H9 (cell line): Measurements from ENCODE around the gene RERE. TPM values are rescaled to one million over a fixed set of nuclear protein-coding genes. Genes with fewer than 3 reads are reported as not detected.

Source experiments
- DNase-seq: peaks from one replicate; pipeline ENCODE4 v3.0.0-alpha.2; 2017
- H2AFZ ChIP-seq: one replicate; pipeline ENCODE4 v1.6.1; 2013; ENCODE audit warnings: mild to moderate bottlenecking, low read length, control low read depth, moderate library complexity
- H2AK5ac ChIP-seq: 2 replicates; pipeline ENCODE4 v1.6.1; 2013; ENCODE audit warnings: low read length, control low read depth, mixed read lengths; ENCODE audit not compliant: insufficient read length
- H2BK120ac ChIP-seq: one replicate; pipeline ENCODE4 v1.6.1; 2013; ENCODE audit warnings: low read depth, mild to moderate bottlenecking, low read length, control low read depth, inconsistent platforms; ENCODE audit not compliant: poor library complexity, severe bottlenecking
- H2BK12ac ChIP-seq: 2 replicates; pipeline ENCODE4 v1.6.1; 2013; ENCODE audit warnings: low read length, control low read depth, mixed read lengths, low read depth; ENCODE audit not compliant: insufficient read length
- H2BK15ac ChIP-seq: 2 replicates; pipeline ENCODE4 v1.6.1; 2013; ENCODE audit warnings: low read depth, low read length, control low read depth
- H2BK20ac ChIP-seq: one replicate; pipeline ENCODE4 v1.6.1; 2013; ENCODE audit warnings: low read depth, mild to moderate bottlenecking, low read length, control low read depth, inconsistent platforms; ENCODE audit not compliant: poor library complexity, severe bottlenecking
- H2BK5ac ChIP-seq: 2 replicates; pipeline ENCODE4 v1.6.1; 2013; ENCODE audit warnings: low read length, control low read depth, mixed read lengths; ENCODE audit not compliant: insufficient read length
- H3K14ac ChIP-seq: 2 replicates; pipeline ENCODE4 v1.6.1; 2013; ENCODE audit warnings: low read length, control low read depth; ENCODE audit not compliant: insufficient read depth
- H3K18ac ChIP-seq: 2 replicates; pipeline ENCODE4 v1.6.1; 2013; ENCODE audit warnings: low read depth, mild to moderate bottlenecking, mixed read lengths, low read length, control low read depth; ENCODE audit not compliant: insufficient read length
- H3K23ac ChIP-seq: 2 replicates; pipeline ENCODE4 v1.6.1; 2013; ENCODE audit warnings: low read length, control low read depth, mixed read lengths, low read depth; ENCODE audit not compliant: insufficient read length
- H3K23me2 ChIP-seq: 2 replicates; pipeline ENCODE4 v1.6.1; 2013; ENCODE audit warnings: low read depth, mild to moderate bottlenecking, mixed read lengths, low read length, control low read depth; ENCODE audit not compliant: insufficient read length, poor library complexity, severe bottlenecking
- H3K27ac ChIP-seq: 2 replicates; pipeline ENCODE4 v1.5.1; 2013; ENCODE audit warnings: low read length, control low read depth, mixed read lengths, low read depth; ENCODE audit not compliant: insufficient read length
- H3K27me3 ChIP-seq: 2 replicates; pipeline ENCODE4 v1.6.1; 2013; ENCODE audit warnings: low read length, control low read depth, inconsistent platforms; ENCODE audit not compliant: insufficient read depth
- H3K4ac ChIP-seq: 2 replicates; pipeline ENCODE4 v1.6.1; 2013; ENCODE audit warnings: low read depth, mild to moderate bottlenecking, control low read depth, inconsistent platforms, low read length, moderate library complexity
- H3K4me1 ChIP-seq: 2 replicates; pipeline ENCODE4 v1.6.1; 2013; ENCODE audit warnings: low read length, control low read depth, inconsistent platforms; ENCODE audit not compliant: insufficient read depth
- H3K4me2 ChIP-seq: 2 replicates; pipeline ENCODE4 v1.6.1; 2013; ENCODE audit warnings: low read length, control low read depth, mixed read lengths; ENCODE audit not compliant: insufficient read length, insufficient read depth
- H3K56ac ChIP-seq: 2 replicates; pipeline ENCODE4 v1.6.1; 2013; ENCODE audit warnings: low read depth, mild to moderate bottlenecking, mixed read lengths, low read length, control low read depth; ENCODE audit not compliant: insufficient read length
- H3K79me1 ChIP-seq: 2 replicates; pipeline ENCODE4 v1.6.1; 2013; ENCODE audit warnings: low read depth, mild to moderate bottlenecking, moderate library complexity, low read length, control low read depth, inconsistent platforms; ENCODE audit not compliant: insufficient read depth, poor library complexity, severe bottlenecking
- H3K79me2 ChIP-seq: 2 replicates; pipeline ENCODE4 v1.6.1; 2013; ENCODE audit warnings: low read length, control low read depth, inconsistent platforms; ENCODE audit not compliant: insufficient read depth
- H3K9ac ChIP-seq: 2 replicates; pipeline ENCODE4 v1.6.1; 2013; ENCODE audit warnings: low read length, control low read depth, mixed read lengths; ENCODE audit not compliant: insufficient read length; ENCODE audit errors: extremely low read depth
- H3K9me3 ChIP-seq: one replicate; pipeline ENCODE4 v1.6.1; 2013; ENCODE audit warnings: low read depth, low read length, inconsistent platforms; ENCODE audit not compliant: control insufficient read depth
- H3T11ph ChIP-seq: one replicate; pipeline ENCODE4 v1.6.1; 2013; ENCODE audit warnings: mild to moderate bottlenecking, low read length, control low read depth, inconsistent platforms
- H4K20me1 ChIP-seq: one replicate; pipeline ENCODE4 v1.6.1; 2013; ENCODE audit not compliant: control insufficient read depth, insufficient read length, insufficient read depth
- H4K5ac ChIP-seq: 2 replicates; pipeline ENCODE4 v1.6.1; 2013; ENCODE audit warnings: low read depth, mild to moderate bottlenecking, mixed read lengths, low read length, control low read depth; ENCODE audit not compliant: insufficient read length
- H4K8ac ChIP-seq: replicated peaks from 2 replicates; pipeline ENCODE4 v1.6.1; 2013; ENCODE audit warnings: low read length, control low read depth, mixed read lengths, low read depth; ENCODE audit not compliant: insufficient read length
- H4K91ac ChIP-seq: 2 replicates; pipeline ENCODE4 v1.6.1; 2013; ENCODE audit warnings: low read depth, mild to moderate bottlenecking, moderate library complexity, mixed read lengths, low read length, control low read depth; ENCODE audit not compliant: insufficient read length
- H3K27ac Mint-ChIP-seq, 3 experiments: 2 replicates in 2 of 3; 3 replicates in 1 of 3; pipeline ENCODE4 v1.8.0; 2020 to 2021; ENCODE audit warnings: mixed read lengths in 3 of 3, mild to moderate bottlenecking in 1 of 3, moderate library complexity in 1 of 3
- H3K27me3 Mint-ChIP-seq: 2 replicates; pipeline ENCODE4 v1.8.0; 2021; ENCODE audit warnings: low read depth, mild to moderate bottlenecking, moderate library complexity, mixed read lengths
- H3K36me3 Mint-ChIP-seq, 3 experiments: 2 replicates in 2 of 3; 3 replicates in 1 of 3; pipeline ENCODE4 v1.8.0; 2020 to 2021; ENCODE audit warnings: low read depth in 3 of 3, mixed read lengths in 3 of 3; ENCODE audit not compliant: insufficient read depth in 1 of 3
- H3K4me1 Mint-ChIP-seq, 2 experiments: 2 replicates each; pipeline ENCODE4 v1.8.0; 2020; ENCODE audit warnings: mixed read lengths in 2 of 2
- H3K4me3 Mint-ChIP-seq, 2 experiments: 2 replicates in 1 of 2; 3 replicates in 1 of 2; pipeline ENCODE4 v1.8.0; 2020 to 2021; ENCODE audit warnings: mild to moderate bottlenecking in 2 of 2, mixed read lengths in 2 of 2, moderate library complexity in 1 of 2
- H3K9me3 Mint-ChIP-seq, 2 experiments: 2 replicates in 1 of 2; 3 replicates in 1 of 2; pipeline ENCODE4 v1.8.0; 2020; ENCODE audit warnings: mild to moderate bottlenecking in 2 of 2, mixed read lengths in 2 of 2, moderate library complexity in 1 of 2
- WGBS: extraction: QIAGEN DNeasy Blood & Tissue Kit; methylation state at CpG from one replicate; pipeline ENCODE4 v1.1.7; 2013; ENCODE audit warnings: missing lambda C conversion rate, low lambda C conversion rate, mixed read lengths; ENCODE audit not compliant: insufficient read length; ENCODE audit errors: extremely low coverage; 5-methylcytosine and 5-hydroxymethylcytosine counted together
- total RNA-seq: library from RNA; stranded (reverse); gene quantifications from 2 replicates; pipeline ENCODE4 v1.2.1, GENCODE V29; 2021
- TF ChIP-seq, protein P1 (sequence below): fragments of 200-600 bp; sonication (generic); conservative IDR thresholded peaks from 3 replicates; pipeline ENCODE4 v1.8.0; 2021; ENCODE audit warnings: antibody characterized with exemption, mild to moderate bottlenecking

Gene RERE
- total RNA-seq, 1 experiment from 2014 or later: 103 TPM

DNA sequence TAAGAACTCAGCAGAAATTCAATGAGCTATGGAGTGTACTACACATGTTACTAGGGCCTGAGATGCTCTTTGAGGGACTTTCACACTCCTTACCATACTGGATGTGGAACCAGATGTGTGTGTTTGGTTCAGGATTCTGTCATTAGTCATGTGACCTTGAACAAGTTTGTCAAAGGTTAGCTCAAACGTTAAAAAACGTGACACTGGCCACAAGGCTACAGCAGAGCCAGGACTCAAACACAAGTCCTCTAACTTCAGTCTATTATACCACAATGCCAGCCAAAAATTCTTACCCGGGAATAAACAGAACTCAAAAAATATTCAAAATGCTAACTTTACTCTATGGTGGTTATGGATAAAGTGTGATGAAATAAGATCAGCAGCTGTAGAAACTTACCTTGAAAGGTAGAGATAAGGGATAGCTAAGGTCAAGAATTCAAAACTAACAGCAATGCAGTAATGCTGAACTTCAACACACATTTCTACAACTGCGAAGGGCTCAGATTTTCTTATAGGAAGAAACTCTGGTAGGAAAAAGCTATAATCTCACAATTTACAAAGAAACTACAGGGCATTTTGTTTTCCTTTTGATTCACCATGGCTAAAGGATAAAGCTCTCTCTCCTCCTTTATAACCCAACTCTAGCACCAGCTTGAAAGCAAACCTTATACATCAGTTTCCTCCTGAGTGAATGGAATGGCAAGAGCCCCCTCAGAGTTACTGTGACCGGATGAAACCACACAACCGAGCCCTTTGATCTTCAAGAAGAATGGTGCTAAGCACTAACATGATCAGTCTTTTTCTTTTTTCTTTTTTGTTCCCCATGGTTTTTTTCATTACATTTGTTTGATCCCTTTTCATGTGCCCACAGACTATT lies 265.6 kb downstream of the RERE start:
- Histone ChIP-seq H3K79me2 (peaks cover 4% of the 10 kb centered on the region; the same call in 1 of the 2 replicates), H4K20me1 (peaks cover 6% of the 10 kb centered on the region)

More for the DNA sequence above, 265.6 kb downstream of the RERE start:
- Mint-ChIP-seq H3K4me1 (peaks cover 14 to 24% of the 10 kb centered on the region in 2 experiments), H3K9me3 (no peaks in the 10 kb centered on the region), H3K36me3 (peaks cover 17 to 37% (median 26%) of the 10 kb centered on the region in 3 experiments; a peak in 6 of 7 replicates), H3K27ac (peak overlapping the region in 2 of 3 experiments; percentile 10 to 61; a peak in 2 of 7 replicates), H3K4me3 (no peak overlapping the region), H3K27me3 (no peaks in the 10 kb centered on the region)
- Histone ChIP-seq H2BK15ac (no peak overlapping the region), H3K4me2 (no peak overlapping the region), H3K23me2 (no peaks in the 10 kb centered on the region), H4K8ac (no peak overlapping the region), H4K91ac (no peak overlapping the region), H2AK5ac (no peak overlapping the region), H4K5ac (no peak overlapping the region), H3K27me3 (no peaks in the 10 kb centered on the region), H3K27ac (no peak overlapping the region), H2AFZ (no peak overlapping the region), H2BK12ac (no peak overlapping the region), H3K23ac (no peak overlapping the region), H3K4ac (no peak overlapping the region), H3K56ac (no peak overlapping the region), H3K18ac (no peak overlapping the region), H3K79me1 (no peaks in the 10 kb centered on the region), H2BK20ac (no peak overlapping the region), H3K9me3 (no peaks in the 10 kb centered on the region), H2BK5ac (no peak overlapping the region), H3T11ph (no peak overlapping the region), H3K4me1 (no peaks in the 10 kb centered on the region; the same call in 1 of the 2 replicates), H3K9ac (no peak overlapping the region), H3K14ac (no peak overlapping the region), H2BK120ac (no peak overlapping the region)
- no CpG with 5 or more reads among the region's 6 CpGs for WGBS
- TF ChIP-seq, protein P1, sequence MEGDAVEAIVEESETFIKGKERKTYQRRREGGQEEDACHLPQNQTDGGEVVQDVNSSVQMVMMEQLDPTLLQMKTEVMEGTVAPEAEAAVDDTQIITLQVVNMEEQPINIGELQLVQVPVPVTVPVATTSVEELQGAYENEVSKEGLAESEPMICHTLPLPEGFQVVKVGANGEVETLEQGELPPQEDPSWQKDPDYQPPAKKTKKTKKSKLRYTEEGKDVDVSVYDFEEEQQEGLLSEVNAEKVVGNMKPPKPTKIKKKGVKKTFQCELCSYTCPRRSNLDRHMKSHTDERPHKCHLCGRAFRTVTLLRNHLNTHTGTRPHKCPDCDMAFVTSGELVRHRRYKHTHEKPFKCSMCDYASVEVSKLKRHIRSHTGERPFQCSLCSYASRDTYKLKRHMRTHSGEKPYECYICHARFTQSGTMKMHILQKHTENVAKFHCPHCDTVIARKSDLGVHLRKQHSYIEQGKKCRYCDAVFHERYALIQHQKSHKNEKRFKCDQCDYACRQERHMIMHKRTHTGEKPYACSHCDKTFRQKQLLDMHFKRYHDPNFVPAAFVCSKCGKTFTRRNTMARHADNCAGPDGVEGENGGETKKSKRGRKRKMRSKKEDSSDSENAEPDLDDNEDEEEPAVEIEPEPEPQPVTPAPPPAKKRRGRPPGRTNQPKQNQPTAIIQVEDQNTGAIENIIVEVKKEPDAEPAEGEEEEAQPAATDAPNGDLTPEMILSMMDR: no peak
- DNase-seq: no peak
